HG03575 (cell line): ENCODE measurements around the gene B3GAT2.

Experiments
- ATAC-seq: cut with Tn5 transposase; IDR thresholded peaks from one replicate; pipeline ENCODE4 v1.9.1; 2021; ENCODE audit not compliant: unreplicated experiment, insufficient number of reproducible peaks, low FRiP score; ENCODE audit errors: extremely low read depth

B3GAT2 gene

GRCh38 chr6:70847106-70848084, 109.5 kb downstream of the B3GAT2 start:
- ATAC-seq = no peak

GRCh38 chr6:70846207-70846835, 110.5 kb downstream of the B3GAT2 start:
- no peak for ATAC-seq

GRCh38 chr6:70844301-70844700, 112.6 kb downstream of the B3GAT2 start:
- ATAC-seq = no peak

- ATAC-seq = no peak
Measured at GRCh38 chr6:70843328-70843918, 113.4 kb downstream of the B3GAT2 start.

GRCh38 chr6:70842541-70842940, 114.3 kb downstream of the B3GAT2 start:
- no peak for ATAC-seq

GRCh38 chr6:70841112-70841511, 115.7 kb downstream of the B3GAT2 start:
- no peak for ATAC-seq

DNA sequence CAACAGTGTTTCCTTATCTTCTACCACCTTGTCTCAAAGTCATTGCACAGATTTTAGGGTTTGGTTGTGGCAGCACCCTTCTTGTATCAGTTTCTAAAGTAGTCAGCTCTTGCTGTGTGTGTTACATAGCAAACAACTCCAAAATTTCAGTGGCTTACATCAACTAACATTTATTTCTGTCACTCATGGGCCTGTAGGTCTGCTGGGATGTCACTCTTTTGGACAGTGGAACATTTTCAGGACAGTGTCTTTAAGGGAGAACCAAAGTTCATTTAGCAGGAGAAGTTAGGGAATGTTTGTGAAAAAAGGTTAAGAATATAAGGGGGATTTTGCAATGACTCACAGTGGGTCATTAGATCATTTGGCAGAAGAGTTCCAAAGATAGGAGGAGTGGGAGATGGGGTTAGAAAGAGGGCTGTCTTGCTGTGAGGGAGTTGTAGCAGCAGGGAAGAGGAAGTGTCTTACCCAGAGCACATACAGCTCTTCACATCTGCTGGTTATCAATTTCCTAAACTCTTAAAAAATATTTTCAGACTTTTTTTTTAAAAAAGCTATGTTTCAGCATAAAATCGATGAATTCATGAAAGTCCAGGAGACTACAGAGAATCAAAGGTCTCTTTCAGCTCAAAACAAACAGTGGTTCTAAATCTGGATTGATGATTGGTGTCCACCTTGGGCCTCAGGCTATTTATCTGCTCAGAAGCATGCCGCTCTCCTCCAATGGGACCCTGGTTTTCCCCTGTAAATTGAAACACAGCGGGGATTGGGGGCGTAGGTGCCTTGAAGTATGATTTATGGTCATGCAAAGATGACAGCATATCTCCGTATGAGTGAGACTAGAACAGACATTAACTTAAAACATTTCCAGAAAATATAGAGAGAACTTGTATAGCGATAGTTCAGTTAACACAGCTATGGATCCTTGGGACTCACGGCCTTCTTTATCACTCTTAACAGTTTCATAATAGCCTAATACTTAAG, 117.3 kb downstream of the B3GAT2 start:
- no peak for ATAC-seq

DNA sequence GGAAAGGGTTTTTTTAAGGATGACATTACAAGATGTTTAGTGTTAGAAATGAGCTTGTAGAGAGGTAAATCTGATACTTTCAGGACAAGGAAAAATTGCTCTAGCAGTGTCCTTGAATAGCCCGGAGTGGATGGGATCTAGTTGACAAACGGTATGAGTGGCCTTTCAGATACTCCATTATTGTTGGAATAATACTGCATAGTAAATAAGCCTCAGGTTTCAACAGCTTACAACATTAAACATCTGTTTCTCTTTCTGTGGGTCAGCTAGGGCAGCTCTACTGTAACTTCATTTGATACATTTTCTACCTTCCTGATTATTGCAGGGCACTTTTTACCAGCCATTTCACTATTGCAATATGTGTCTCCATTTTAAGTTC, 118.0 kb downstream of the B3GAT2 start:
- ATAC-seq = no peak

DNA sequence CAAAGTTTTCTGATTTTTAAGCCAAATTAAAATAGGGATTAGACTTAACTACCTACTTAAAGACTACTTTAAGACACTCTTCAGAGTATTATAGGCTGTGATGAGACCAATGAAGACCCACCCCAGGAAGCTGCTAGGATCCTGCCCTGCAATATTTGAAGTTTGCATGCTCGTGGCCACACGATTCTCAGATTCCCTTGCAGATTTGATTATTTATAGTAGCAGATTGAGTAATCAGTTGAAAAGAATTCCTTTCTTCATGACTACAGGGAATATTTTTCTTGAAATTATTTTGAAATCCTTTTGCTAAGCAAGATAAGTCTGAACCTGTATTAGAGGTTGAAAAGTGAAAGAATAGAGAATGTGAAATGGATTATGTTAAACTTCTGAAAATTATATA, 122.3 kb downstream of the B3GAT2 start:
- no peak for ATAC-seq

DNA sequence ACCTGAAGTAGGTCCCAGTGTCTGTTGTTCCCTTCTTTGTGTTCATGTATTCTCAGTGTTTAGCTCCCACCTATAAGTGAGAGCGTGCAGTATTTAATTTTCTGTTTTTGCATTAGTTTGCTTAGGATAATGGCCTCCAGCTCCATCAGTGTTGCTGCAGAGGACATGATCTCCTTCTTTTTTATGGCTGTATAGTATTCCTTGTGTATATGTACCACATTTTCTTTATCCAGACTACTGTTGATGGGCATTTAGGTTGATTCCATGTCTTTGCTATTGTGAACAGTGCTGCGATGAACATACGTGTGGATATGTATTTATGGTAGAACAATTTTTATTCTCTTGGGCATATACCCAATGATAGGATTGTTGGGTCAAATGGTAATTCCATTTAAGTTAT, 125.4 kb downstream of the B3GAT2 start:
- ATAC-seq = no peak

DNA sequence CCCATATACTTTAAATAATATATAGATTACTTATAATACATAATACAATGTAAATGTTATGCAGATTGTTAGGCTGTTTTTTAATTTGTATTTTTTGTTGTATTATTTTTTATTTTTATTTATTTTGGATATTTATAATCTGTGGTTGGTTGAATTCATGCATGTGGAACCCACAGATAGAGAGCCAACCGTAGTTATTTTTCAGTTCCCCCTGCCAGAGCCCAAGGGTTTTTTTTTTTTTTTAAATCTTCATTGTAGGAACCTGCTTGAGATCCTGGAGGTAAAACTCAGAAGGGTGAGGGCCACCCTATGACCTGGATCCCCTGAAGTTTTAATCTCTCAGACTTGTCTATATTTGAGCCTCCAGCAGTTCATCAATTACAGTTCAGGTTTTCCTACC, 133.2 kb downstream of the B3GAT2 start:
- ATAC-seq = no peak

DNA sequence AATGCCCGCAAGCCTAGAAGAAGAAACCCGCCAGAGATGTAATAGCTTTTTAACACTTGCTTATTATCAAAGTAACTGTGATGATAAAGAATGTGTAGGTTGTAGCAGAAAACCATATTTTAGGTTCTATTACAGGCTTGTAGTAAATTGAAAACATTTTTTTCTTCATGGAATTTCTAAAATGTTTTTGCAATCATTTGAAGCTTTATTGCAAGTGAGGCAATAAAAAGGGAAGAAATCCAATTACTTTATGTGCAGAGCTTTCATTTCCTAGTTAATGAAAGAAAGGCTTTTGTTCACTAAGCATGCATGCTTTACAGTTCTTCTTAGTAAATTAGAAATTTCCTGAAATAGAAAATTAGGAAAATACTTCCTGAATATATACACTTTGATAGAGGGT, 135.1 kb downstream of the B3GAT2 start:
- no peak for ATAC-seq

DNA sequence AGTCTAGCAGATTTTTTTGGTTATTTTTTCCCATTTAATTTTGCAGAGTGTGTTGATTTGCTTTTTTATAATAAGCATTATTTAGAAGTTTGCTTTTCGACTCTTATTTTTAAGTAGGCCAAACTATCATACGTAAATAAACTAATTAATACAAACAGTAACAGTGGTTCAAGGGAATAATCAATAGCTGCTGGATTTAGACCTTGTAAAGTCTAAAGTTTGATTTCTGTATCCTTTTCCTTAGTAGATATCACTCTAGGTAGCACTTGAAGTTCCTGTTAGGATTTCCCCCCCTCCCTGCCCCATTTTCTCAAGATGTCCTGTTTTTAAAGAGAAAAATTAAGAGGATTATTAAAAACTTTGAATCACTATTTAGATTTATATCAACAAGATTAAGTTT, 136.1 kb downstream of the B3GAT2 start:
- ATAC-seq = no peak

- no peak for ATAC-seq
Measured at GRCh38 chr6:70819646-70820045, 137.2 kb downstream of the B3GAT2 start.

DNA sequence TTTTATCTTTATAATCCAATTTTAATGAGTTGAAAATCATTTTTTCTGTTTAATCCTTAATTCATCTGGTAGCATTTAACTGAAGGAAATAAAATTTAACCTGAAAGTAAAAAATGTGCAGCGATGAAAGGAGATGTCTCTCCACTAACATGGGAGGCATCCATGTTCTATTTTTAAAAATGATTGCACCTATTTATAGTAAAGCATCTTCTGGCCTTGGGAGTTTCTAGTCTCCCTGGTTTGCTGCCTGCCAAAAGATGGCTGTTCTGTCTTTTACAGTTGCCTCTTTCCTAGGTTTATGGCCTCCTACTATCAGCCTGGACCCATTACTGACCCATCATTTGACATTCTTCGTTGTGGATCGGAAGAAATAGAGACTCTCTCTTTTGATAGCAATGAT, 143.0 kb downstream of the B3GAT2 start:
- ATAC-seq = no peak

- no peak for ATAC-seq
Measured at GRCh38 chr6:70811788-70812187, 145.1 kb downstream of the B3GAT2 start.
